ENCODE data around the gene TRHDE. TPM values are rescaled to one million over a fixed set of nuclear protein-coding genes. Genes with fewer than 3 reads are reported as not detected.

Gene TRHDE, protein sequence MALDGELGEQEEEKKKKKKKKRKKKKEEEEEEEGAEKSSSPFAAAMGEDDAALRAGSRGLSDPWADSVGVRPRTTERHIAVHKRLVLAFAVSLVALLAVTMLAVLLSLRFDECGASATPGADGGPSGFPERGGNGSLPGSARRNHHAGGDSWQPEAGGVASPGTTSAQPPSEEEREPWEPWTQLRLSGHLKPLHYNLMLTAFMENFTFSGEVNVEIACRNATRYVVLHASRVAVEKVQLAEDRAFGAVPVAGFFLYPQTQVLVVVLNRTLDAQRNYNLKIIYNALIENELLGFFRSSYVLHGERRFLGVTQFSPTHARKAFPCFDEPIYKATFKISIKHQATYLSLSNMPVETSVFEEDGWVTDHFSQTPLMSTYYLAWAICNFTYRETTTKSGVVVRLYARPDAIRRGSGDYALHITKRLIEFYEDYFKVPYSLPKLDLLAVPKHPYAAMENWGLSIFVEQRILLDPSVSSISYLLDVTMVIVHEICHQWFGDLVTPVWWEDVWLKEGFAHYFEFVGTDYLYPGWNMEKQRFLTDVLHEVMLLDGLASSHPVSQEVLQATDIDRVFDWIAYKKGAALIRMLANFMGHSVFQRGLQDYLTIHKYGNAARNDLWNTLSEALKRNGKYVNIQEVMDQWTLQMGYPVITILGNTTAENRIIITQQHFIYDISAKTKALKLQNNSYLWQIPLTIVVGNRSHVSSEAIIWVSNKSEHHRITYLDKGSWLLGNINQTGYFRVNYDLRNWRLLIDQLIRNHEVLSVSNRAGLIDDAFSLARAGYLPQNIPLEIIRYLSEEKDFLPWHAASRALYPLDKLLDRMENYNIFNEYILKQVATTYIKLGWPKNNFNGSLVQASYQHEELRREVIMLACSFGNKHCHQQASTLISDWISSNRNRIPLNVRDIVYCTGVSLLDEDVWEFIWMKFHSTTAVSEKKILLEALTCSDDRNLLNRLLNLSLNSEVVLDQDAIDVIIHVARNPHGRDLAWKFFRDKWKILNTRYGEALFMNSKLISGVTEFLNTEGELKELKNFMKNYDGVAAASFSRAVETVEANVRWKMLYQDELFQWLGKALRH
- total RNA-seq, result not detected in 2 replicates

DNA sequence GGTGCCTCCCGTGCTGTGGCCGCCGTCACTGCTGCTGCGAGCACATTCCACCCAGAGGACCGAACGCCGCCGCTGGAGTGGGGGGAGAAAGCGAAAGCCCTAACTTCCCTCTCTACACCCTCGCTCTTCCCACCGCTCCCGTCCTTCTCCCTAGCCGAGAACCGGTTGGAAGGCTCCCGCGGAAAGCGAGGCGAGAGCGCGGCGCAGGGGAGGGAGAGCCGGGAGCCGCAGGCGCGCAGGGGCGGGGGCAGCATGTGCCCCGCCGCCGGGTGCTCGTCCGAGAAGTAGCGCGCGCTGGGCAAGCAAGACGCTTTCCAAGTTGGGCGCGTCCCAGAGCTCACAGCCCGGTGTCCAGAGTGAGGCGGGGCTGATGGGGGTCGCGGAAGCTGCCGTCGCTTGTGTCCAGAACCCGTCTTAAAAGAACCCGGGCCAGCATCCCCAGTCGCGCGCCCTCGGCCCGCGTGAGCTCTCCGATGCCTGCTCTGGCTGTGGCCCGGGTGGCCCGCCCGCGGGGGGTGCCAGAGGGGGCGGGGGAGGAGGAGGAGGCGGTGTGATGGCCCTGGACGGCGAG lies at the start of gene TRHDE:
Gene TRHDE, plus strand, starts transcription at position 280 of the 571 bp plus-strand sequence. Its CDS starts 274 bp downstream, at position 554.

